NB4 (cell line): ENCODE measurements around the gene HTR1E.

Experiments used
- CTCF ChIP-seq: IDR thresholded peaks from one replicate; pipeline ENCODE4 v1.5.1; 2012; ENCODE audit warnings: low read depth, low read length
- MAX ChIP-seq: IDR thresholded peaks from 2 replicates; pipeline ENCODE4 v1.6.1; 2011; ENCODE audit warnings: low read depth, low read length
- MYC ChIP-seq: IDR thresholded peaks from 2 replicates; pipeline ENCODE4 v1.6.1; 2011; ENCODE audit warnings: low read depth, low read length
- POLR2A ChIP-seq: IDR thresholded peaks from 2 replicates; pipeline ENCODE4 v1.6.1; 2011; ENCODE audit warnings: mild to moderate bottlenecking; ENCODE audit not compliant: insufficient read length; ENCODE audit errors: extremely low read depth

GRCh38 chr6:87012035-87012434, 74.7 kb downstream of the HTR1E start:
- TF ChIP-seq CTCF = no peak
- no peak for TF ChIP-seq MAX
- no peak for TF ChIP-seq POLR2A
- no peak for TF ChIP-seq MYC
